Esophagus squamous epithelium (tissue), 5 donors: ENCODE data around the gene CTRB2. TPM values are rescaled to one million over a fixed set of nuclear protein-coding genes. Genes with fewer than 3 reads are reported as not detected.

ENCODE experiments used
- DNase-seq: peaks from one replicate; lab custom pipeline; 2025; lab: John Stamatoyannopoulos, UW
- H3K27ac ChIP-seq, 4 donors: fragments of 200-600 bp; sonication (generic); one replicate each; pipeline ENCODE4 v1.5.1; 2016 to 2019; ENCODE audit warnings: mild to moderate bottlenecking in 1 of 4
- H3K27me3 ChIP-seq, 4 donors: fragments of 200-600 bp; sonication (generic); 1 replicate in 3 of 4; 2 replicates in 1 of 4; pipeline versions ENCODE4 v1.5.1 to v1.6.0; 2017 to 2021; ENCODE audit warnings: antibody characterized with exemption in 1 of 4
- H3K36me3 ChIP-seq, 3 donors: fragments of 200-600 bp; sonication (generic); one replicate each; pipeline ENCODE4 v1.5.1; 2016 to 2019
- H3K4me1 ChIP-seq, 3 donors: fragments of 200-600 bp; sonication (generic); one replicate each; pipeline ENCODE4 v1.5.1; 2017 to 2019
- H3K4me3 ChIP-seq, 4 donors: fragments of 200-600 bp; sonication (generic); 1 replicate in 3 of 4; 2 replicates in 1 of 4; pipeline ENCODE4 v1.5.1; 2016 to 2019; ENCODE audit warnings: mild to moderate bottlenecking in 2 of 4, moderate library complexity in 1 of 4
- H3K9me3 ChIP-seq, 3 donors: fragments of 200-600 bp; sonication (generic); one replicate each; pipeline ENCODE4 v1.5.1; 2016 to 2019
- POLR2A ChIP-seq, 4 donors: fragments of 450-650 bp; IDR thresholded peaks; one replicate each; pipeline ENCODE4 v1.6.1; 2017; ENCODE audit warnings: antibody characterized with exemption in 4 of 4, mild to moderate bottlenecking in 4 of 4, moderate library complexity in 3 of 4
- WGBS, 2 donors: methylation state at CpG; one replicate each; pipeline ENCODE4 v1.1.5; 2018; 5-methylcytosine and 5-hydroxymethylcytosine counted together
- intact Hi-C: fragments of 100-400 bp; cut with DNase I; formaldehyde crosslinking; loops from one replicate; pipeline ENCODE4 v1.15.0; 2022
- total RNA-seq, 4 donors: library from RNA; depleted of rRNA; stranded (reverse); fragments of >200 nt; gene quantifications; one replicate each; pipeline ENCODE4 v1.1.0, GENCODE V29; 2016
- TF ChIP-seq, protein P1 (sequence below), 6 experiments: fragments of 450-650 bp in 4 of 6; fragments of 200-600 bp in 2 of 6; sonication (generic) in 2 of 6; IDR thresholded peaks; one replicate each; pipeline ENCODE4 v1.5.1; 2016 to 2019; ENCODE audit warnings: antibody characterized with exemption in 6 of 6, mild to moderate bottlenecking in 4 of 6, moderate library complexity in 4 of 6
- donor health status: DM: yes; HTN: yes; CAD: no.

Gene CTRB2
- total RNA-seq, 4 donors from 2014 or later = not detected

DNA sequence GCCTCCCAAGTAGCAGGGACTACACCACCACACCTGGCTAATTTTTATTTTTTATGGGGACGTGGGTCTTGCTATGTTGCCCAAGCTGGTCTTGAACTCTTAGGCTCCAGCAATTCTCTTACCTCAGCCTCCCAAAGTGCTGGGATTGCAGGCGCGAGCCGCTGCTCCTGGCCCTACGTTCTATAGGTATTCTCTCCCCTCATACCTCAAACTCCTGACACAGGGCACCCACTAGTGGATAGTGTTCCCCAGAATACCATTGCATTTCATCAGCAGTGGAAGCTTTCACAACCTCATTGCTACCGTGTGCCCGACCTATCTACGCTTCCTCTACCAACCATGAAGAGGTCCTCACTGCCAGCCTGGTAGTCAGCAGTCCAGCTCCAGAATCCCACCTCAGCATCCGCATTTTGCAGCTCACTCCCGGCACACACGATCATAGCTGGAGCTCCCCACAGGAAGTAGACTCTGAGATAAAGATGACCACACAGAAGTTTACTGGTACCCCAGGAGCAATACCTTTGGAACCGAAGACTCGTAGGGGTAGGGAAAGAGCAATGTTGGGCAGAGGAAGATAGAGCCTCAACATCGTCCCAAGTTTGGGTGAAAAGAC, 9.3 kb downstream of the CTRB2 start:
- intact Hi-C loops = no loop called here
- no peak for TF ChIP-seq POLR2A (IDR thresholded peaks at IDR 0.05)
- TF ChIP-seq, protein P1, sequence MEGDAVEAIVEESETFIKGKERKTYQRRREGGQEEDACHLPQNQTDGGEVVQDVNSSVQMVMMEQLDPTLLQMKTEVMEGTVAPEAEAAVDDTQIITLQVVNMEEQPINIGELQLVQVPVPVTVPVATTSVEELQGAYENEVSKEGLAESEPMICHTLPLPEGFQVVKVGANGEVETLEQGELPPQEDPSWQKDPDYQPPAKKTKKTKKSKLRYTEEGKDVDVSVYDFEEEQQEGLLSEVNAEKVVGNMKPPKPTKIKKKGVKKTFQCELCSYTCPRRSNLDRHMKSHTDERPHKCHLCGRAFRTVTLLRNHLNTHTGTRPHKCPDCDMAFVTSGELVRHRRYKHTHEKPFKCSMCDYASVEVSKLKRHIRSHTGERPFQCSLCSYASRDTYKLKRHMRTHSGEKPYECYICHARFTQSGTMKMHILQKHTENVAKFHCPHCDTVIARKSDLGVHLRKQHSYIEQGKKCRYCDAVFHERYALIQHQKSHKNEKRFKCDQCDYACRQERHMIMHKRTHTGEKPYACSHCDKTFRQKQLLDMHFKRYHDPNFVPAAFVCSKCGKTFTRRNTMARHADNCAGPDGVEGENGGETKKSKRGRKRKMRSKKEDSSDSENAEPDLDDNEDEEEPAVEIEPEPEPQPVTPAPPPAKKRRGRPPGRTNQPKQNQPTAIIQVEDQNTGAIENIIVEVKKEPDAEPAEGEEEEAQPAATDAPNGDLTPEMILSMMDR (IDR thresholded peaks at IDR 0.05) = no peak
- Histone ChIP-seq H3K27ac (no peak overlapping the region), H3K9me3 (no peaks in the 10 kb centered on the region), H3K27me3 (peaks cover 0 to 55% (median 0%) of the 10 kb centered on the region in 4 donors), H3K36me3 (no peaks in the 10 kb centered on the region), H3K4me3 (no peak overlapping the region), H3K4me1 (peaks cover 0 to 24% (median 4%) of the 10 kb centered on the region in 3 donors)
- 39 to 69% methylated on average over 9 to 13 of the region's 14 CpGs for WGBS, 2 donors
- no peak for DNase-seq

DNA sequence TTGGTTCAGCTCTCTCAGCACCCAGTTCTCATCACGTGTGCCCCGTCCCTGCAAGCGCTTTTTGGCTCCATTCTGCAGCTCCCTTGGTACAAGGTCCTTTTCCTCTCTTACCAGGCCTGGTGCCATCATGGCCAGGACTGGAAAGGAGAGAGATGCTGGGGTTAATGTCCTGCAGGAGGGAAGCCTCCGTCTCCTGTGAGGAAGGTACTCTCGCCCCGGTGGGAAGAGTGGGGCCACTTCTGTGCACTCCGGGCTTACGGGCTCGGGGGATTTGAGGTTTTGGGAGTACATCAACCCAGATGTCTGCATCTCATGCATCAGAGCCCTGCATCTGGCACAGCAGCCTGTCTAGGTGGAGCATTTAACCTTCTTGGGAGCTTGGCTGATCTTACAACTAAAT, 10.1 kb downstream of the CTRB2 start:
- DNase-seq = no peak
- H3K4me3 ChIP-seq = no peak overlapping the region
- intact Hi-C loops = no loop called here
- WGBS, 2 donors = 71 to 76% methylated on average over 5 to 8 of the region's 9 CpGs
- TF ChIP-seq POLR2A (IDR thresholded peaks at IDR 0.05) = no peak
- TF ChIP-seq, protein P1 (IDR thresholded peaks at IDR 0.05) = no peak
- H3K9me3 ChIP-seq = no peaks in the 10 kb centered on the region
- H3K27me3 ChIP-seq = peaks cover 0 to 62% (median 0%) of the 10 kb centered on the region in 4 donors
- no peaks in the 10 kb centered on the region for H3K36me3 ChIP-seq
- peaks cover 0 to 29% (median 4%) of the 10 kb centered on the region in 3 donors for H3K4me1 ChIP-seq
- H3K27ac ChIP-seq = no peak overlapping the region

DNA sequence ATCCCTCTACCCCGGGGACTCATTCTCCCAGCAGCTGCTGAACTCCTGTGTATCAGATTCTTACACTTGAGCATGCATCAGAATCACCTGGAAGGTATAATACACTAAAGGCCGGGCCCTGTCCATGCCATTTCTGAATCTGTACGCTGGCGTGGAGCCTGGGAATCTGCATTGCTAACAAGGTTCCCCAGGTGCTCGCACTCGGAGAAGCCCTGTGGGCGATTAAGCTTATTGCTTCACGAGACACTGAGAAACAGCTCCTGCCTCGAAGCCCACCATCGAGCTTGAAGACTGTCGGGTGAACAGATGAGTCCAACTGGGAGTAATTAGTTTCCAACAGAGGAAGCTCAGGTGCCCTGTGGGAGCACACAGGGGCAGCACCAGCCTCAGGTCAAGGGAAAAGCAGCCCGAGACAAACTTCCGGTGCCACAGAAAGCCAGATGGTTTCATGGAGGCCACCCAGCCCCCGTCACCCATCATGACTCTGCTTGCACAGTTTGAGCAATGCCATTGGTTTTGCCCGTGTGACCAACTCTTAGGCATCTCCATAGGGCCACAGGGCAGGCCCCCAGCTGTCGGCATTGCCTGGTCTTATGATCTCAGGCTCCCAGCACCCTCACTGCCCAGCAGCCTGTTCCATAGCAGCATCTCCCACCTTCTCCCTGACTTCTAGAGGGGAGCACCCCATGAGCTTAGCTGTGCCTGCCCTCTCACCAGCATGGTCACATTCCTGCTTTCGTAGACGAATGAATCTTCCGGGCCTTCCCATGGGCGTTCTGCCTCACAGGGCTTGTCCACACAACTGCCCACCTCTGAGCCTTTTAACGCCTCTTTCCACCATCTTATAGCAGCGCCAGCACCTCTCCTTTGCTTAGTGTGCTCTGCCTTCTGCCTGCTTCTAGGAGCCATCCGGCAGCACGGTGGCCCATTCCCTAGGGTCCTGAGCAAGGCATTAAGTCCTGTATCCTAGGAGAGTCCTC, 10.9 kb downstream of the CTRB2 start:
- H3K9me3 ChIP-seq = no peaks in the 10 kb centered on the region
- H3K4me1 ChIP-seq = peaks cover 0 to 29% (median 4%) of the 10 kb centered on the region in 3 donors
- TF ChIP-seq, protein P1 (IDR thresholded peaks at IDR 0.05) = no peak
- TF ChIP-seq POLR2A (IDR thresholded peaks at IDR 0.05) = no peak
- intact Hi-C loops = no loop called here
- 79 to 84% methylated on average over 13 to 17 of the region's 24 CpGs for WGBS, 2 donors
- no peak for DNase-seq
- H3K36me3 ChIP-seq = no peaks in the 10 kb centered on the region
- peaks cover 0 to 69% (median 0%) of the 10 kb centered on the region in 4 donors for H3K27me3 ChIP-seq
- H3K4me3 ChIP-seq = no peak overlapping the region
- no peak overlapping the region for H3K27ac ChIP-seq

DNA sequence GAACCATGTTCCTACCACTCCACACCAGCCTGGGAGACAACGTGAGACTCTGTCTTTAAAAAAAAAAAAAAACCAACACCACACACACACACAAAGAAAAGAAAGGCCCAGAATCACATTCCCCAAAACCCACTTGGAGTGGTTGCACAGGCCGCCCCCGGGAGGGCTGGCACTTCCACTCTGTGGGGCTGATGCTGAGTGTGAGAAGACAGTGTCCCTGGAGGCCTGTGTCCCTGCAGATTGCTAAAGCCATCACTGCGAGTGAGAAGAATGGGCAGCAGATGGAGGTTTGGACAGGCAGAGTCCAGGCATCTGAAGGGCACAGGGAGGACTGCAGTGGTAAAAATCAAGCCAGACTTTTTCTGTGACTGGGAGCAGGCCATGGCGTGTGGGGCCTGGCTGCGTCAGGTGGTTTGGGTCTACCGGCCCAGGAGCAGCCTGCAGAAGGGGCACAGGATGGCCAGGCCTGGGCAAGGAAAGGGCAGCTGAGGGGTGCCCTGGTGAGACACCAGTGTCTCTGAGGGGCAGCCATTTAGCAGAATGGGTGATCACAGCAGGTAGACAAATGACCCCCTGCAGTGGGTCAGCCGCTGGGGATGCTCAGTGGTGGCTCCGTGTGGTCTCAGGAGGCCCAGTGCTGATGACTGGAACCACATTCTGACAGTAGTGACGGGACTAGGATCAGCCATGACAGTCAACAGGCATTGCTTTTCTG, 13.1 kb downstream of the CTRB2 start:
- TF ChIP-seq, protein P1 (IDR thresholded peaks at IDR 0.05) = no peak
- TF ChIP-seq POLR2A (IDR thresholded peaks at IDR 0.05) = no peak
- no peaks in the 10 kb centered on the region for H3K36me3 ChIP-seq
- DNase-seq = no peak
- 68 to 91% methylated on average over 4 to 9 of the region's 10 CpGs for WGBS, 2 donors
- H3K27ac ChIP-seq = no peak overlapping the region
- H3K27me3 ChIP-seq = peaks cover 0 to 79% (median 0%) of the 10 kb centered on the region in 4 donors
- H3K4me3 ChIP-seq = no peak overlapping the region
- H3K9me3 ChIP-seq = no peaks in the 10 kb centered on the region
- peaks cover 0 to 27% (median 4%) of the 10 kb centered on the region in 3 donors for H3K4me1 ChIP-seq
- intact Hi-C loops = no loop called here
